Hematopoietic multipotent progenitor cell (in vitro differentiated cells): Measurements from ENCODE around the gene MSLN. TPM values are rescaled to one million over a fixed set of nuclear protein-coding genes. Genes with fewer than 3 reads are reported as not detected.

Experiments
- DNase-seq, 3 donors: peaks; one replicate each; pipeline ENCODE4 v3.0.0-alpha.2; 2011 to 2015; ENCODE audit warnings: low read depth in 2 of 3, low spot score in 2 of 3
- total RNA-seq: library from RNA; depleted of rRNA; stranded (reverse); fragments of >200 nt; gene quantifications from one replicate; pipeline ENCODE4 v1.2.3, GENCODE V29; 2012

The MSLN gene
- total RNA-seq, 1 donor: under 0.01 TPM

GRCh38 chr16:722835-723633, 37.5 kb upstream of the MSLN start:
- no peak for DNase-seq

GRCh38 chr16:723695-724094, 36.8 kb upstream of the MSLN start:
- DNase-seq: no peak

- DNase-seq: no peak
Measured at GRCh38 chr16:724188-725040, 36.1 kb upstream of the MSLN start.

- no peak for DNase-seq
Measured at GRCh38 chr16:725041-725376, 35.5 kb upstream of the MSLN start.

- DNase-seq: no peak
Measured at GRCh38 chr16:725463-726187, 34.9 kb upstream of the MSLN start.

GRCh38 chr16:726188-726437, 34.4 kb upstream of the MSLN start:
- DNase-seq: no peak

- no peak for DNase-seq
Measured at GRCh38 chr16:726438-727290, 33.9 kb upstream of the MSLN start, which contains the start of the genes CCDC78 and HAGHL. TSS of gene CCDC78 (minus strand) at chr16:726443. CDS start at chr16:726367, 76 bp downstream. TSS of gene HAGHL (plus strand) at chr16:727106. CDS start at chr16:727510, 404 bp downstream.

GRCh38 chr16:727291-727977, 33.1 kb upstream of the MSLN start:
- DNase-seq: no peak

GRCh38 chr16:728131-728889, 32.2 kb upstream of the MSLN start:
- DNase-seq: peak in 1 of 3 donors; percentile 47

- no peak for DNase-seq
Measured at GRCh38 chr16:728890-729744, 31.4 kb upstream of the MSLN start.

- DNase-seq: no peak
Measured at GRCh38 chr16:729768-730665, 30.5 kb upstream of the MSLN start.

- no peak for DNase-seq
Measured at GRCh38 chr16:730666-731509, 29.6 kb upstream of the MSLN start.

- no peak for DNase-seq
Measured at GRCh38 chr16:732332-732731, 28.2 kb upstream of the MSLN start.

- DNase-seq: no peak
Measured at GRCh38 chr16:732936-733335, 27.6 kb upstream of the MSLN start.

- DNase-seq: peak in 1 of 3 donors; percentile 46
Measured at GRCh38 chr16:733382-734207, 26.9 kb upstream of the MSLN start.
